NCI-H2196 (cell line): ENCODE measurements around the gene PCSK5.
"Not testable (repeated sequence)": the region's sequence is repeated elsewhere in the genome, so short reads cannot be mapped to it uniquely, and the experiment has no call there.

Experiments used
- DNase-seq: peaks from one replicate; lab custom pipeline; 2025; ENCODE audit not compliant: unreplicated experiment; lab: John Stamatoyannopoulos, UW

The PCSK5 gene

DNA sequence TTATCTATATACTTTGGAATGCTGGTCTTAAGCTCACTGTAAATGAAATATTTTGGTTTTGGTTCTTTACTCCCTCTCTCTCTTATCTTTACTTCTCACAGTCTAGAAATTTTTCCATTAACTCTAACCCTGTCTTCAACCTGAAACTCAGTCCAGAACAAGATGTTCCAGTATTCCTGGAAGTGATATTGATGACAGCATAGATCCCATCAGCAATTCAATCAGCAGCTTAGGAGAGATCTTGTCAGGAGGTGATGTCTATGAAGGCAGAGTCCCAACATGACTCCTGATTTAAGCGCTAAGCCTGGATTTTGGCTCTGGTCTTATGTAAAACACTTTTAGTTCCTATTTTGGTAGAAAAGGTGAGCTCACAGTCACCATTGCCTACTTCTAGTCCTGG is 451.1 kb downstream of the PCSK5 start:
- DNase-seq: no peak

DNA sequence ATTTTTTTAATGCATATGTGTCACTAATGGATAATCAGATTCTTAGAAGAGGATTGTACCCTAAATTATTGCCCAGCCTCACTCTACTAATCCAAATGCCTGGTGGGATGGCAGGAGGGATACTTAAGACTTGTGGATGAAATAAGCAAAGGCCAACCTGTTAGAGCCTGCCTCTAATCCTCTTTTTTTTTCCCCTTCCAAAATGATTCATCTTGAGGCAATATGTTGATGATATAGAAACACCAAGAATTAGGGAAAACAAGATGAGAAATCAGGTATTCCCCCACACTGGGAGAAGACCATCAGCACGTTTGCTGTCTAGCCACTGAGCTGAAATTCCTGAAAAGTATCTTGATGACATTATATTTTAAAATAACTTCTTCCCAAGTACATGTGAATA is 451.7 kb downstream of the PCSK5 start:
- no peak for DNase-seq

DNA sequence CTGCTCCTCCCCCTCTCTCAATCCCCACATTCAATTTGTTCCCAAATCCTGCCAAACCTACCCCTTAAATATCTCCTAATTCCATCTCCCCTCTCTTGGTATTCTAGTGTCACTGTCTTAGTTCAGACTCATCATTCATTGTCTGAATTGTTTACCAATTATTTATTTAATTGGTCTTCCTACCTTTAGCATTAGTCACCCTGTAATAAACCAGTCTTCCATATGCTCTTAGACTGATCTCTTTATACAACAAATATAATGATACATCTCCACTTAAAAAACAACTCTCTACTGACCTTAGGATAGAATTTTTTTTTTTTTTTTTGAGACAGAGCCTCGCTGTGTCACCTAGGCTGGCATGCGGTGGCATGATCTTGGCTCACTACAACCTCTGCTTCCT is 452.4 kb downstream of the PCSK5 start:
- DNase-seq: no peak

DNA sequence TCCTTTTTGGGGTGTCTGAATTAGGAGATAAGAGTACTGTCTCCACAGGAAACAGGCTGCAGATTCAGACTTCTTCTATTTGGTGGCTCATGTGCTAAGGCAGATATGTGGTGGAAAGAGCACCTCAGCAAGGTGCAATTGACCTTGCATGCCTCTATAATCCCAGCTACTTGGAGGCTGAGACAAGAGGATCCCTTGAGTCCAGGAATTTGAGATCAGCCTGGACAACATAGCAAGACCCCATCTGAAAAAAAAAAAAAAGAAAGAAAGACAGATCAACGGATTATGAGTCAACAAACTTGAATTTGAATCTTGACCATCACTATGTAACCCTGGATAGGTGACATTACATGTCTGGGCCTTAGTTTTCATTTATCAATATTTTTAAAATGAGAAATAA is 459.4 kb downstream of the PCSK5 start:
- no peak for DNase-seq

DNA sequence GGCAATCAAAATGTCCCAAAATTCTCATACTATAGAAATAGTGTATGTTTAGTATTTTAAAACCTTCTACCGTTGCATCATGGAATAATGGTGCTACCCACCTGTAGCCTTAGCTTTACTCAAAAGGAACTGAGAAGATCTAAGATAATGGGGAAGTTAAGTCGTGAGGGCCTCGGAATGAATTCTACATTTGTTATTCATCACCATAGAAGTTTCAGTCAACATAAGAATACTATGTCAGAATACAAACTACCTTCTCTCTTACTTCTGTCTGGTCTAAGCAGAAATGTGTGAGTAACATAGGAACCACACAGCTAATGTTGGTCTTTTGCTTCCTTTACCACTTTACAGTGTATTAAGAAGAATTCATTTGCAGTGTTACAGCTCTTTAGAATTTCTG is 460.5 kb downstream of the PCSK5 start:
- no peak for DNase-seq

DNA sequence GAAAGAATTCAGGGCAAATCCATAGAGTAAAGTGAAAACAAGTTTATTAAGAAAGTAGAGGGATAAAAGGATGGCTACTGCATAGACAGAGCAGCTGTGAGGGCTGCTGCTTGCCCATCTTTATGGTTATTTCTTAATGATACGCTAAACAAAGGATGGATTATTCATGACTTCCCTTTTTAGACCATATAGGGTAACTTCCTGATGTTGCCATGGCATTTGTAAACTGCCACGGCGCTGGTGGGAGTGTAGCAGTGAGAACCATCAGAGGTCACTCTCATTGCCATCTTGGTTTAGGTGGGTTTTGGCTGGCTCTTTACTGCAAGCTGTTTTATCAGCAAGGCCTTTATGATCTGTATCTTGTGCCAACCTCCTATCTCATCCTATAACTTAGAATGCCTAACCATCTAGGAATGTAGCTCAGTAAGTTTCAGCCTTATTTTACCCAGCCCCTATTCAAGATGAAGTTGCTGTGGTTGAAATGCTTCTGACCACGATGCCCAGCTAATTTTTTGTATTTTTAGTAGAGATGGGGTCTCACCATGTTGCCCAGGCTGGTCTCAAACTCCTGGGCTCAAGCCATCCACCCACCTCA is 461.6 kb downstream of the PCSK5 start:
- DNase-seq: no peak

DNA sequence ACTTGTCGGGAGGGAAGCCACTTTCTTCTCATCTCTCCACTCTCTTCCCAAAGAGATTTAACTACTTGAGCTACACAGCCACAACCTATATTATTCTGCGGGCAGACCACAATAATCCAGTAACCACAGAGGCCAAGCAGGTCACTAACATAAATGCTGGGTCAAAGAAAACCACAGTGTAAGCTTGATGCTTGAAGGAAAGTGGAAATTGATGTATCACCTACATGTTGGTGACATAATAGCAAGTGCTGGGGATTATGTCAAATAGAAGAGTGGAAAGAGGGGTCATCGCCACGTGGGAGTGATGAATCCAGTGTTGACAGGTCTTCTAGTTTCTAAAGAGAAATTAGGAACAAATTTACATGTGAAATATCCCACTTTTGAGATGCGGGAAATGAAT is 462.8 kb downstream of the PCSK5 start:
- DNase-seq: no peak

DNA sequence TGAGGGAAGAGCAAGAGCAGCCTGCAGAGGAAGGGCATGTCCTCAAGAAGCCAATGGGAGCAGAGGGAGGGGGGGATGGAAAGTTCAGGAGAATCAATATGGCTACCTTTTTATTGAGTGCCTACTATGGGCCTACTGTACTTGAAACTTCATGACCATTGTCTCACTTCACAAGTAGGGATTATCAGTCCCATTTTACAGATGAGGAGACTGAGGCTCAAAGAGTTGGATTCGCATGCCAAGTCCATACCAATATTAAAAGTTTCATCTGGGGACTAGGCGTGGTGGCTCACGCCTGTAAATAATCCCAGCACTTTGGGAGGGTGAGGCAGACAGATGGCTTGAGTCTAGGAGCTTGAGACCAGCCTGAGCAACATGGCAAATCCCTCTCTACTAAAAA is 463.7 kb downstream of the PCSK5 start:
- no peak for DNase-seq

DNA sequence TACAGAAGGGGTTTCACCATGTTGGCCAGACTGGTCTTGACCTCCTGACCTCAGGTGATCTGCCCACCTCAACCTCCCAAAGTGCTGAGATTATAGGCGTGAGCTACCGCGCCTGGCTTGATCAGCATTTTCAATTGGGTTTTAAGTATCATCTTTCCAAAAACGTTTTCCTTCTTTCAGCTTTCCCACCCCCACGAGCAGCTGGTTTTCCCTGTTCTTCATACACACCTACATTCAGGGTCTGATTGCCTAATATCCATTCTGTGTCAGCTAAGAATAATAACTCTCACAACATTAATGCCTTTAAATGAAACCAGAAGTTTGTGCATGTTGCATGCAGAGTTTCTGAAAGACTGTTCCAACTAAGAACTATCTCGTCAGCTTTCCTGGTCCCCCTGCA is 465.4 kb downstream of the PCSK5 start:
- no peak for DNase-seq

DNA sequence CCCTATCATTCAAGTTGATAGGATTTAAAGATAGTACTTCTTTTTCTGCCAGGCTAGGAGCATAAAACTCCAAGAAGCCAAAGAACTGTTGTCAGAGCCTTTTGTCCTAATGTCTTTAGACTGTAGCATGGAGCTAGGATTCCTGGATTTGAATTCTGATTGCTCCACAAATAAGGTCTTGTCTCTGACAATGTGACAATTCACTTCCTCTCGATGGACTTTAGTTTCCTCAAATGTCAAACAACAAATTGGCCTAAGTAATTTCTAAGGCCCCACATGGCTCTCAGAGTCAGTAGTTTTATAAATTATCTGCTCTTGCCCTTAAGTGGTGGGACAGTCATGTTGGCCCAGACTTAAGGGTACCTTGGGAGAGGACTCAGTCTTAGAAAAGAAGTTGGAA is 467.1 kb downstream of the PCSK5 start:
- DNase-seq: no peak

DNA sequence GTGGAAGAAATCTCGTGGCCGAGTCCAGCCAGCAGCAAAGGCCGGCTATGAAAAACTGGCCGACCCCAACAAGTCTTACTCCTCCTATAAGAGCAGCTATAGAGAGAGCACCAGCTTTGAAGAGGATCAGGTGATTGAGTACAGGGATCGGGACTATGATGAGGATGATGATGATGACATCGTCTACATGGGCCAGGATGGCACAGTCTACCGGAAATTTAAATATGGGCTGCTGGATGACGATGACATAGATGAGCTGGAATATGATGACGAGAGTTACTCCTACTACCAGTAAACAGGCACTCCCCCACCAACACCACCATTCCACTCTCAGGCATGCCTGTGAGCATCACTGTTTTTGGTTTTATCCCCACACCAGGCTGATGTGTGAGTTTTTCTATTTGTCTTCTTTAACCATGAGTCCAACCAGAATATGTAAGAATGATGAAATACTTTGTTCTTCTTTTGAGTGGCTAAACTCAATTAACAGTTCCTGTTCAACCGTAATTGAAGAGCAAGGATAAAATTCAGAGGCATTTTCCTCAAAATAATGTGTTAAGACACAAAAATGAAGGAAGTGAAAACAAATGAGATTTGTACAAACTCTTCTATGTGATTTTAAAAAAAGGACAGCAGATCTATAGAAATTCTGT is 468.3 kb downstream of the PCSK5 start:
- no peak for DNase-seq

DNA sequence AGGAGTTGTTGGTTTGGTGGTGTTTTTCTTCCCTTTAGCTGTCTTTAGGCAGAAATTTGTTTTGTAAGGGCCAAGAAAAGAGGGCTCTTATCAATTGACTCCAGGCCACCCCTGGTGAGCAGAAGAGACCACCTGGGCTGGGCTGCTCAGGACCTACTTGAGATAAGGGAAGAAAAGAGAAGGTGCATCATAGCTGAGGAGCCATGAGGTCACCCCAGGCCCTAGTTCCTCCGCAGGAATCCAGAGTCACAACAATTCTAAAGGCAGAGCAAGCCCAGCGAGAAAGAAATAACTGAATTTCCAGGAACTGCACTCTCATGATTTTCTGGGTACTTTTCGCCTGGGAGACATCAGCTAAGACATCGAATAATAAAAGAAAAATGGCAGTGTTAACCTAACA is 468.9 kb downstream of the PCSK5 start:
- DNase-seq: no peak

DNA sequence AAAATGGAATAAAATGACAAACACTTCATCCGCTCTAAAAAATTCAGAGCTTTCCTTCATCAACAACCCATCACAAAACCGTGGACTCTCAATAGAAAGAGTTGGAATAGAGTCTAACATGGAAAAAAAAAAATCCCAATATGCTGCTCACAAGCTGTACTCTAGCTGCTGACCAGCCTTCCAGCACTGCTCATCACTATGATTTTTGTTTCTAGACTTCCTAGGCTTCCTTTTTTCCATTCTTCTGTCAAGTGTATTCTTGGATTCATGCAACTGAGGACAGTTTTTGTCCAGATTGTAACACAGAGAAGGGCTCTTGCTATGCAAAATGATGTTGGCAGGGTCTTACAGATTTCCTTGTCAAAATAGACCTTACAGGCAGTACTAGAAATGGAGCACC is 469.3 kb downstream of the PCSK5 start:
- DNase-seq: no peak

DNA sequence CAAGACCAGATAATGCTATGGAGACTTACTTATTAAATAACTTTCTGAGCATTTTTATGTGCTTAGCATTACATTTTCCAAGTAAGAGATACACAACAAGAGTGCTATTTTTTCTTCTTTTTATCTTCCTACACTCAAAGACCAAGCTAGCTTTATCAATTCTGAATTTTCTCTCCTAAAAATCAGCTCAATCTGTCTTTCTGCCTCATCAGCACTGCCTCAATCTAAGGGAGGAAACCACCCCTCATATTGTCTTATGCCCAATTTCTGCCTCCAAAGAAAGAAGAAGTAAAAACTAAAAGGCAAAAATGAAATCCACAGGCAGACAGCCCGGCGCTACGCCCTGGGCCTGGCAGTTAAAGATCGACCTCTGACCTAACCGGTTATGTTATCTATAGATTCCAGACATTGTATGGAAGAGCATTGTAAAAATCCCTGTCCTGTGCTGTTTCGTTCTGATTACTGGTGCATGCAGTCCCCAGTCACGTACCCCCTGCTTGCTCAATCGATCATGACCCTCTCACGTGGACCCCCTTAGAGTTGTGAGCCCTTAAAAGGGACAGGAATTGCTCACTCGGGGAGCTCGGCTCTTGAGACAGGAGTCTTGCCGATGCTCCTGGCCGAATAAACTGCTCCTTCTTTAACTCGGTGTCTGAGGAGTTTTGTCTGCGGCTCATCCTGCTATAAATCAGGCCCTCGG is 472.0 kb downstream of the PCSK5 start:
- not testable (repeated sequence) for DNase-seq

DNA sequence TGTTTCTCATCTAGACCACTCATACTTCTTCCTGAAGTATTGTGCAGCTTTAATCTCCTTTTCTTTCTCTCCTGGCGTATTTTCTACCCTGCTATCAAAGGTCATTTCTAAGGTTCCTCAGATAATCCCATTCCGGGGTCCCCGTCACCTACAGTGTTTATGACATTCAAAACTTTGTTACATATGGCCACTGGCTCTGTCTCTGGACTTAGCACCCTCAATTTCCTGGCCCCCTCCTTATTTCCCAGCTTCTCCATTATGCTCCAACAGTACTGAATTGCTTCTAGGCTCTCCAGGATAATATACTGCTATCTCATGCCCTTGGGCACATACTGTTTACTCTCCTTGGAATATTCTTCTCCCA is 472.5 kb downstream of the PCSK5 start:
- no peak for DNase-seq

DNA sequence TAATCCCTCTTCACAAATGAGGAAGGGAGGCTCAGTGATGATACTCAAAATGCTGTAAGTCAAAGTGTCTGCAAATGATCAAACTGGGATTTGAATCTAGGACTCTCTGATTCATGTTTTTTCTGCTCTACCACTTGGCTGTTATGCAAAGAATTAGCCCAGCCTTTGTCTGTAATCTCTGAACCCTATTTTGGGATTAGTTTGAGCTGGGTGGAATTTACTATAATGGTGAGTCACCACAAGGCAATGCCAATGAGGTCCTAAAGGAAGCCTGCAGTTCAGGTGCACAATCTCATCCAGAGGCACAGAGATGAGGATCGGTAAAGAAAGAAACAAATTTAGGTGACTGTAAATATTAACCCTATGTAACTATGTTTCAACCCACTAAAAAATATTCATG is 474.6 kb downstream of the PCSK5 start:
- no peak for DNase-seq

DNA sequence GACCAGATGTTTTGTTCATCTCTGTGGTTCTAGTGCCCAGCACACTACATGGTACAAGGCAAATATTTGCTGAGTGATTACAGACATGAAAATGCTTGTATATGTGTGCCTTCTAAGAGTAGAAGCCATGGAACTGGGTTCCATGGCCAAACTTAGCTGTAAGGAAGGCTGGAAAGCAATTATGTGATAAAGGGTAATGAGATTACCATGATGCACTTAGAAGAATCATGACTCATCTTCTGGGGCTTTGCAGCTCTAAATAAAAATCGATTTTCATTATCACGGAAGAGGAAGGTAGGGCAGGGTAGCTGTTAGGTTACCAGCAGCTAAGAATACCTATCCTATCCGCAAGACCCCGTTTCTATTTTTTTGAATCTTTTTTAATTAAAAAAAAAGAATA is 475.8 kb downstream of the PCSK5 start:
- DNase-seq: no peak

DNA sequence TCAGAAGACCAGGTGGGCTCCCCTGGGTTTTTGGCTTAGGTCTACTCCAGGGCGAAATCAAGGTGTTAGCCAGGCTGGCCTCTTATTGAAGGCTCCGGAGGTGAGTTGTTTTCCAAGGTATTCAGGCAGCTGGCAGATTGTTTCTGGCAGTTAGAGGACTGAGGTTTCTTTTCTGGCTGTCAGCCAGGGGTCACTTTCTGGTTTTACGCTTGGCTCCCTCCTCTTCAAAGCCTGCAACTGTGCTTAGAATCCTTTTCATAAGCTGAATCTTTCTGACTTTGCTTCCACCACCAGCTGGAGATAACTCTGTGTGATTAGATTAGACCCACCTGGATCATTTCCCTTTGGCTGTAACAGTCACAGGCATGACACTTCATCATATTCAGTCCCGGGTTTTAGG is 479.1 kb downstream of the PCSK5 start:
- peak; percentile 83 for DNase-seq

DNA sequence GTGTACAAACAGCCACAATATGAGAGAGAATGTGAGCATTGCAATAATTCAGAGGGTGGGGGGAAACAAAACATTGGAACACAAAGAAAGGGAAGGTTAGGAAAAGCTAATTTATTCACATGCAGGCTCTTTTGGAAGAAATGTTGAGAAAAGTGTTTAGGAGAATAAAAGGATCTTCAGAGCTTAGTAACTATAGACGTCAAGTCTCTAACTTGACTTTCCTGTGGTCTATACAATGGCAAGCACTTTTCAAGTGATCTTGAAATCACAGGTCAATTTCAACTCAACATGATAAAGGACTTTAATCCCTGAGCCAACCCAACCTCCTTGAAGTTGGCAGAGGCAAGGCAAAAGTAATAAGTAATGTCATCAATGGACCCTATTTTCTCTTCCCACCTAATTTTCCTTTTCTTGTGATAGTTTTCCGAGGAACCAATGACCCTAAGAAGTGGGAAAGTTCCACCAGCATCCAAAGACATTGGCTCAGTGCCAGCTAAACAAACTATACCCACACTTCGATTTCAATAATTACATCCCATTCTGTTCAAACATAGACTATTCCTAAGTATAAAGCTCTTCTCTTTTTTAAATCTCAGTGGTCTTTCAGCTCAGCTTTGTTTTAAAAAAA is 480.0 kb downstream of the PCSK5 start:
- DNase-seq: peak; percentile 19

DNA sequence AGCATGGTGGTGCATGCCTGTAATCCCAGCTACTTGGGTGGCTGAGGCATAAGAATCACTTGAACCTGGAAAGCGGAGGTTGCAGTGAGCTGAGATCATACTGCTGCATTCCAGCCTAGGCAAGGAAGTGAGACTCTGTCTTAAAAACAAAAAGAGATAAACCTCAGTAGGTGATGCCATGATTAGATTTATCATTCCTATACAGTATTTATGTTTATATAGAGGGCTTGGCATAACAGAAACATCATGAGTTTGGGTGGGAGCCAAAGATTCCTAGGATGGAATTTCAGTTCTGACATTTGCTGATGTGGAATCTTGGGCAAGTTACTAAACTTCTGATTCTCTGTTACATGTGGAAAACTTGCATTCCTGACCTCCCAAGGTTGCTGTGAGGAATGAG is 481.4 kb downstream of the PCSK5 start:
- no peak for DNase-seq

DNA sequence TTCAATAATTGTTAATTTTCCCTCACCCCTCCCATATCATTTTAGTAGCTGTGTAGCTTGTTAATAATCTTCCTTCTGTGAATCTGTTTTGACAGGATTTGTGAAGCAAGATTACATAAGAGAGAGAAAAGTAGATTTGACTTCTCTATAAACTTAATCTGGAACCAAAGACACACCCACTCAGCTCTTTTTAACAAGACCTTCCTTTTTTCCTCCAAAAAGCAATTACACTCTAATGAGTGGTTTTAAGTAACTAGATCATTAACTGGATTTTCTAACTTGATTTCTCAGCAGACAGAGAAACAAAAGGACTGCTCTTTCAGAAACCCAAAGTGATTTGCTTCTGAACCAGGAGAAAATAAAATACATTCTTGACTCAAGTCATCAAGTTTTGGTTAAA is 481.9 kb downstream of the PCSK5 start:
- no peak for DNase-seq

DNA sequence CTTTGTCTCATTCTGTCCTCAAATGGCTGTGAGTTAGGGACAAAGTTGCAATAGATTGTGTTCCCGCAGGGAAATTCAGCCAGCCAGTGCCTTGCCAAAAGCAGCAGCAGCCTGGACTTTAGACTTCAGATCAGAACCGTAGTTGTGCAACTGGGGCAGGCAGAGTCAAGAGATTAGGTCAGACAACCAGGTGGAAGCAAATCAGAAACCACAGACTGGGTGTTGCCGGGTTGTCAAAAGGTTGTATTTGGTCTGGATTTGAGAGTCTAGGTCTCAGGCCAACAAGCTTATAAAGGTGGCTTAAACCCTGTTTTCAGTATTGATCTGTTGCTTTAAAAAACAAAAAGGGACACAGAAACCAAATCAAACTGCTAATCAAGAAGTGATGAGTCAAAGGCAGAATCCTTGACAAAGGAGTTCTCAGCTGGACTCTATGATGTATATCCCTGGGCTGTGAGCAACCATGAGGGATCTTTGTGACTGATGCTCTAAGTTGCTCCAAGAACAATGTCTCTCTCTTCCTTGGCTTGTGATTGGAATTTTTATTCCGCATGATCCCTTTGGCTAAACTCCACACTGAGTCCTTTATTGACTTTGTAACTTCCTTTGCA is 482.8 kb downstream of the PCSK5 start:
- no peak for DNase-seq
